Measurements from ENCODE around the gene HIPK3.

The HIPK3 gene

GRCh38 chr11:33272338-33273107, 15.3 kb downstream of the HIPK3 start:
- TF ChIP-seq, protein P1, sequence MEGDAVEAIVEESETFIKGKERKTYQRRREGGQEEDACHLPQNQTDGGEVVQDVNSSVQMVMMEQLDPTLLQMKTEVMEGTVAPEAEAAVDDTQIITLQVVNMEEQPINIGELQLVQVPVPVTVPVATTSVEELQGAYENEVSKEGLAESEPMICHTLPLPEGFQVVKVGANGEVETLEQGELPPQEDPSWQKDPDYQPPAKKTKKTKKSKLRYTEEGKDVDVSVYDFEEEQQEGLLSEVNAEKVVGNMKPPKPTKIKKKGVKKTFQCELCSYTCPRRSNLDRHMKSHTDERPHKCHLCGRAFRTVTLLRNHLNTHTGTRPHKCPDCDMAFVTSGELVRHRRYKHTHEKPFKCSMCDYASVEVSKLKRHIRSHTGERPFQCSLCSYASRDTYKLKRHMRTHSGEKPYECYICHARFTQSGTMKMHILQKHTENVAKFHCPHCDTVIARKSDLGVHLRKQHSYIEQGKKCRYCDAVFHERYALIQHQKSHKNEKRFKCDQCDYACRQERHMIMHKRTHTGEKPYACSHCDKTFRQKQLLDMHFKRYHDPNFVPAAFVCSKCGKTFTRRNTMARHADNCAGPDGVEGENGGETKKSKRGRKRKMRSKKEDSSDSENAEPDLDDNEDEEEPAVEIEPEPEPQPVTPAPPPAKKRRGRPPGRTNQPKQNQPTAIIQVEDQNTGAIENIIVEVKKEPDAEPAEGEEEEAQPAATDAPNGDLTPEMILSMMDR (conservative IDR thresholded peaks at IDR 0.05): no peak
- peak overlapping the region; percentile 65 for H3K27ac ChIP-seq

DNA sequence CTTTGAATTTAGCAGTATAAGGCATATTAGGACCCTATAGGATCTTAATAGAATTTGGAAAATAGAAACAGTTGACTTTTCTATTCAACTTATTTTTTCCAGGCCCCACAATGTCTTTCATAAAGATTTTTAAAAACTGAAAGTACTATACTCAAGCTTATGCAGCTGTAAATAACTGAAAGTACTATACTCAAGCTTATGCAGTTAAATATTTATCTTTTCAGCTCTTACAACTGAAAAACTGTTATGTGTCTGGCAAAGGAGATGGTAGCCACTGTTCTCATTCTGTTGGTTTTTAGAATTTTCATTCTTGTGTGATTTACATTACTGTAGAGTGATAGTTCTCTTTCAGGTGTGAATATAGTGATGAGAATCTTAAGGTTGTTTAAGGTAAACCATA, 16.5 kb downstream of the HIPK3 start:
- TF ChIP-seq, protein P1 (conservative IDR thresholded peaks at IDR 0.05): no peak
- H3K27ac ChIP-seq: peak overlapping the region; percentile 65

DNA sequence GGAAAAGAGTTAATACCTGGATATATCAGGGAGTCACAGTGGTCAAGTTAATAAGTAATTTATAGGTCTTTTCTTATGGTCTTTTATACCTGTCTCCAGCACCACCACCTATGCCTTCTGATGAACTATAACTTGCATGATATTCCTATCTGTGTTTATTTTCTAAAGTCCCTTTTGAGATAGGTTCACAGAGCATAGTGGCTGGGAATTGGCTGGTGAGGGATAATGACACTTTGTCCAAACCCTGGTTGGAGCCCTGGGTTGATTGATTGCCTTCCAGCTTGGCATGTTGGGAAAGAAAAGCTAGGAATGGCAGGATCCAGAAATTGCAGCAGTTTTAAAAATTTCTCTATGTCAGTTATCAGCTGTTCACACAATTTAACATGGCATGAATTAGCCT, 23.2 kb downstream of the HIPK3 start:
- TF ChIP-seq, protein P1 (conservative IDR thresholded peaks at IDR 0.05): no peak
- no peak overlapping the region for H3K27ac ChIP-seq

DNA sequence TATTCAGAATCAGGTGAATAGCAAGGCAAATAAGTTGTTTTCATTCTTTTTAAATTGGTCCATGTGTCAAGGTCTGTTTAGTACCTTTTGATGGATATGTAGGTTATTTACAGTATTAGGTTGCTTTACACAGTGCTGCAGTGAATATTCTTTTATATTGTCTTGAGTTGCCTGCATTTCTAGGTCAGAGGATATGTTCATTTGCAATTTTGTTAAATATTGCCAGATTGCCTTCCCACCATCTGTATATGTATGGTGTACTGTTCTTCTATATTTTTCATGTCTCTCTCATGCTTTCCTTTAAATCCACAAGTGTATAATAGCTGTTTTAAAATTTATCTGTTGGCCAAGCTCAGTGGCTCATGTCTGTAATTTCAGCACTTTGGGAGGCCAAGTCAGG, 24.6 kb downstream of the HIPK3 start:
- TF ChIP-seq, protein P1 (conservative IDR thresholded peaks at IDR 0.05): no peak

DNA sequence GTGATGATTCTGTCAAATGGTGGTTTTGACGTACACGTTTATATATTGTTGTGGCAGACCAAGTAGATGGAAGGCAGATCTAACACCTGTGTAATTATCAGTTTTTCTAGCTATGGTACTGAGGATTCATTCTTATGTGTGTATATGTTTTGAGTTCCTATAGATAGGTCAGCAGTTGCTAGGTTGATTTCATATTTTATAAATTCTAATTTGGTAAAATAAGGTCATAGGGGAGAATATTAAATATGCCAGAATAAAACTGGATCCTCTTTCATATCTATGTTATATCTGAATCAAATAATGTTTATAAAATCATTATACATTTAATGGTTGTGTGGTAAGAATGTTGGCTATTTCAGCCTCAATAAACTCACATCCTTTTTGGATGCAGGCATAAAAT, 27.6 kb downstream of the HIPK3 start:
- no peak overlapping the region for H3K27ac ChIP-seq
- TF ChIP-seq, protein P1 (conservative IDR thresholded peaks at IDR 0.05): no peak

More for the DNA sequence above, 24.6 kb downstream of the HIPK3 start:
- H3K27ac ChIP-seq: no peak overlapping the region

DNA sequence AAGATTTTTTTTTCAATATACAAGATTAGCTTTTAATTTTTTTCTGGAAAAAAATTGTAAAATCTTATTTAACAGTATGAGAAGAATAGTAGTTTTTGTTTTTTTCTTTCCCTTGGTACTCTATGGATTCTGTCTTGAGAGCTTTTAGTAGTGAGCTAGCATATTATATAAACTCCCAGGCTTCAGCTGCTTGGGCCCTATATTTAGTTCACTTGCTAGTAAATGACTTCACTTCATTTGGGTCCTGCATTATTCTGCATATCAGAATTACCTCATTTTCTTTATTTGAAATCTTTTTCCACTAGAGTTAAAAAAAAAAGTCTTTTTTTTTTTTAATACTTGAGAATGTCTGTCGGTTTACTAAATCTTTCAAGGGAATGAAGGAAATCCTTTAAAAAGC, 33.1 kb downstream of the HIPK3 start:
- TF ChIP-seq, protein P1 (conservative IDR thresholded peaks at IDR 0.05): no peak
- peak overlapping the region; percentile 76 for H3K27ac ChIP-seq

DNA sequence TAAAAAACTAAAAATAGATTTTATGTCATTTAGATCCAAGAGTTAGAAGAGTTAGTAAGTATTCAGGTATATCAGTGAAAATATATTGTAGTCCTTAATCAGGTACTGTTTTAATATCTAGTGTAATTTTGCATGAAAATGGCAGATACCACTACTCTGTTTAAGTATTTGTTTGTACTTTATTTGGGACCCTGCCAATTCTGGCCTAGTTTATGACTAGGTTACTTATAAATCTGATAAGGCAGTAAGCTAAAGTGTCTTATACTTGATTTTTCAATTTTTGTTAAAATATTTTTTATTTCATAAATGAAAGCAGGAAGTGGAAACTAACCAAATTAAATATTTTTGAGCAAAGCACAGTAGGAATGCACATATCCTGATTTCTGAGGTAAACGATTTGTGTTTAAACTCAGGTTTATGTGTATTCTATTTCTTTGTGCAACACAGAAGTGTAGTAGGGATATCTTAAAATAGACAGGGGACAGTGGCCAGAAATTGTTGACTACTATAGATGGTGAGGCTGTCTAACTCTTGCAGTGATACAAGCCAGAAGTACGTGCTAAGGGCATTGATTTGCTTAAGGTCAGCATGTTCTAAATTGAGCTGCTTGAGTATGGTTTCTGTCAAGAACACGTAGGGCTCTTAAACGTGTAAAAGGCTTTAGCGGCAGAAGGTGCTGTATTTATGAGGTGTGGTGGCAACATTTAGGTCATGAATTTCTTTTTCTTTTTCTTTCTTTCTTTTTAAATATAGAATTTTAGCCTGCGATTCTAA, 34.0 kb downstream of the HIPK3 start:
- peak overlapping the region; percentile 76 for H3K27ac ChIP-seq
- TF ChIP-seq, protein P1 (conservative IDR thresholded peaks at IDR 0.05): no peak
